Transverse colon (tissue), 4 donors: Measurements from ENCODE around the gene FXYD2. TPM values are rescaled to one million over a fixed set of nuclear protein-coding genes. Genes with fewer than 3 reads are reported as not detected.

Experiments used
- DNase-seq: peaks from one replicate; pipeline ENCODE4 v3.0.0-alpha.2; 2019
- H3K27ac ChIP-seq, 4 donors: fragments of 200-600 bp; sonication (generic); 2 replicates each; pipeline ENCODE4 v1.5.1; 2016 to 2018; ENCODE audit warnings: inconsistent platforms in 4 of 4
- H3K27me3 ChIP-seq: fragments of 200-600 bp; sonication (generic); 2 replicates; pipeline ENCODE4 v1.5.1; 2017; ENCODE audit warnings: inconsistent platforms
- H3K36me3 ChIP-seq, 4 donors: fragments of 200-600 bp; sonication (generic); 2 replicates each; pipeline ENCODE4 v1.5.1; 2017 to 2019; ENCODE audit warnings: inconsistent platforms in 4 of 4
- H3K4me1 ChIP-seq, 4 donors: fragments of 200-600 bp; sonication (generic); 2 replicates each; pipeline ENCODE4 v1.5.1; 2017 to 2020; ENCODE audit warnings: inconsistent platforms in 4 of 4
- H3K4me3 ChIP-seq, 4 donors: fragments of 200-600 bp; sonication (generic); 1 replicate in 1 of 4; 2 replicates in 3 of 4; pipeline versions ENCODE4 v1.5.1 to v1.6.1; 2017 to 2019; ENCODE audit warnings: inconsistent platforms in 4 of 4
- H3K9me3 ChIP-seq, 2 donors: fragments of 200-600 bp; sonication (generic); 2 replicates each; pipeline ENCODE4 v1.5.1; 2017 to 2019; ENCODE audit warnings: inconsistent platforms in 2 of 2
- EP300 ChIP-seq: sonication (generic); formaldehyde crosslinking; IDR thresholded peaks from one replicate; pipeline ENCODE4 v1.6.1; 2017; ENCODE audit warnings: antibody characterized with exemption, low read depth
- POLR2A ChIP-seq: fragments of 450-650 bp; IDR thresholded peaks from one replicate; pipeline ENCODE4 v1.6.1; 2016; ENCODE audit warnings: antibody characterized with exemption, mild to moderate bottlenecking, moderate library complexity
- POLR2AphosphoS5 ChIP-seq, 3 donors: sonication (generic); formaldehyde crosslinking; IDR thresholded peaks; one replicate each; pipeline ENCODE4 v1.6.1; 2016; ENCODE audit warnings: antibody characterized with exemption in 3 of 3
- WGBS, 2 donors: methylation state at CpG; one replicate each; pipeline ENCODE4 v1.1.5; 2018; ENCODE audit warnings: low coverage in 1 of 2; 5-methylcytosine and 5-hydroxymethylcytosine counted together
- in situ Hi-C, 4 donors: fragments of 200-750 bp; cut with MboI; loops; one replicate each; pipeline versions ENCODE4 v1.15.0 to v1.15.1; 2017; ENCODE audit warnings: low sequenced_read_pairs in 3 of 4, low pct_ligation_motif_present in 1 of 4, low pct_unique_long_range_greater_than_20kb in 1 of 4
- intact Hi-C: fragments of 100-400 bp; cut with DNase I; formaldehyde crosslinking; loops from one replicate; pipeline ENCODE4 v1.15.1; 2023; ENCODE audit warnings: low total_unique reads
- total RNA-seq, 4 donors: library from RNA; depleted of rRNA; stranded (reverse); fragments of >200 nt; gene quantifications; one replicate each; pipeline ENCODE4 v1.1.0, GENCODE V29; 2016
- TF ChIP-seq, protein P1 (sequence below), 5 experiments: fragments of 200-600 bp in 3 of 5; fragments of 450-650 bp in 2 of 5; sonication (generic) in 3 of 5; IDR thresholded peaks; 1 replicate in 2 of 5; 2 replicates in 3 of 5; pipeline ENCODE4 v1.5.1; 2016 to 2017; ENCODE audit warnings: antibody characterized with exemption in 5 of 5, inconsistent platforms in 3 of 5, mild to moderate bottlenecking in 2 of 5, moderate library complexity in 1 of 5

The FXYD2 gene
- total RNA-seq, 4 donors from 2014 or later, result 0.64 to 1.2 (median 1.1) TPM; not detected in 1

DNA sequence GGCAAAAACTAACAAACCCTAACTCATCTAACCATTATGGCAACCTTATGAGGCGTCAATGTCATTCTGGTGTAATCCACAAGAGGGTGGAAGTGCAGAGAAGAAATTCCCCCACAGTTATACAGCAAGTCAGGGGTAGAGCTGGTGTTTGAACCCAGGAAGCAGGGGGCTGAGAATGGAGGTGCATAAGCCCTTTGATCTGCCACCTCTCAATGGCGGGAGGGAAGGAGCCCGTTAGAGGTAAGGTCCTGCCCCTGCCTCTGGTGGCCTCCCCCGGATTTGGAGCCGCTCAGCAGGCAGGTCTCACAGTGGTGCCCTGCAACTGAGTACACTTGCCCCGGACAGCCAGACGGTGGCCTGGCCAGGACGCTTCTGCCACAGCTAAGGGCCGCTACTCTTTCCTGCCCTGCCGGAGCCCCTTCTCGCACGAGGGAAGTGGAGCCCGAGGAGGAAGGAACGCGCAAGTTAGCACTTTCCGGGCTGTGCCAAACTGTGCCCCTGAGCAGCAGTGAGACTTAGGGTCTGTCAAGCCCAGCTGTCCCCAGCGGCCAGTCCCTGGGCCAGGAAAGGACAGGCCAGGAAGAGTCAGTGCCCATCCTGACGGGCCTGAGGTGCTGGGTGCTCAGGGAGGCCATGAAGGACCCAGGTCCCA is 1.1 kb downstream of the FXYD2 start:
- no peaks in the 10 kb centered on the region for H3K36me3 ChIP-seq
- no peaks in the 10 kb centered on the region for H3K9me3 ChIP-seq
- intact Hi-C loops, result no loop called here
- H3K4me3 ChIP-seq, result no peak overlapping the region
- TF ChIP-seq POLR2AphosphoS5 (IDR thresholded peaks at IDR 0.05) (no peak), EP300 (no peak), POLR2A (no peak)
- TF ChIP-seq, protein P1, sequence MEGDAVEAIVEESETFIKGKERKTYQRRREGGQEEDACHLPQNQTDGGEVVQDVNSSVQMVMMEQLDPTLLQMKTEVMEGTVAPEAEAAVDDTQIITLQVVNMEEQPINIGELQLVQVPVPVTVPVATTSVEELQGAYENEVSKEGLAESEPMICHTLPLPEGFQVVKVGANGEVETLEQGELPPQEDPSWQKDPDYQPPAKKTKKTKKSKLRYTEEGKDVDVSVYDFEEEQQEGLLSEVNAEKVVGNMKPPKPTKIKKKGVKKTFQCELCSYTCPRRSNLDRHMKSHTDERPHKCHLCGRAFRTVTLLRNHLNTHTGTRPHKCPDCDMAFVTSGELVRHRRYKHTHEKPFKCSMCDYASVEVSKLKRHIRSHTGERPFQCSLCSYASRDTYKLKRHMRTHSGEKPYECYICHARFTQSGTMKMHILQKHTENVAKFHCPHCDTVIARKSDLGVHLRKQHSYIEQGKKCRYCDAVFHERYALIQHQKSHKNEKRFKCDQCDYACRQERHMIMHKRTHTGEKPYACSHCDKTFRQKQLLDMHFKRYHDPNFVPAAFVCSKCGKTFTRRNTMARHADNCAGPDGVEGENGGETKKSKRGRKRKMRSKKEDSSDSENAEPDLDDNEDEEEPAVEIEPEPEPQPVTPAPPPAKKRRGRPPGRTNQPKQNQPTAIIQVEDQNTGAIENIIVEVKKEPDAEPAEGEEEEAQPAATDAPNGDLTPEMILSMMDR (IDR thresholded peaks at IDR 0.05), result peak in 2 of 5 experiments; percentile 15
- H3K4me1 ChIP-seq, result peaks cover 0 to 43% (median 13%) of the 10 kb centered on the region in 4 donors
- peak; percentile 13 for DNase-seq
- H3K27me3 ChIP-seq, result no peaks in the 10 kb centered on the region
- in situ Hi-C loops, result loop anchor here in 1 of 4 donors (25.0 kb wide), 2 partner anchors 239 to 386 kb away; no protein-coding TSS in a partner anchor
- peak overlapping the region; percentile 60 to 72 (median 64) for H3K27ac ChIP-seq
- WGBS, 2 donors, result 68 to 83% methylated on average over 1 to 18 of the region's 18 CpGs

DNA sequence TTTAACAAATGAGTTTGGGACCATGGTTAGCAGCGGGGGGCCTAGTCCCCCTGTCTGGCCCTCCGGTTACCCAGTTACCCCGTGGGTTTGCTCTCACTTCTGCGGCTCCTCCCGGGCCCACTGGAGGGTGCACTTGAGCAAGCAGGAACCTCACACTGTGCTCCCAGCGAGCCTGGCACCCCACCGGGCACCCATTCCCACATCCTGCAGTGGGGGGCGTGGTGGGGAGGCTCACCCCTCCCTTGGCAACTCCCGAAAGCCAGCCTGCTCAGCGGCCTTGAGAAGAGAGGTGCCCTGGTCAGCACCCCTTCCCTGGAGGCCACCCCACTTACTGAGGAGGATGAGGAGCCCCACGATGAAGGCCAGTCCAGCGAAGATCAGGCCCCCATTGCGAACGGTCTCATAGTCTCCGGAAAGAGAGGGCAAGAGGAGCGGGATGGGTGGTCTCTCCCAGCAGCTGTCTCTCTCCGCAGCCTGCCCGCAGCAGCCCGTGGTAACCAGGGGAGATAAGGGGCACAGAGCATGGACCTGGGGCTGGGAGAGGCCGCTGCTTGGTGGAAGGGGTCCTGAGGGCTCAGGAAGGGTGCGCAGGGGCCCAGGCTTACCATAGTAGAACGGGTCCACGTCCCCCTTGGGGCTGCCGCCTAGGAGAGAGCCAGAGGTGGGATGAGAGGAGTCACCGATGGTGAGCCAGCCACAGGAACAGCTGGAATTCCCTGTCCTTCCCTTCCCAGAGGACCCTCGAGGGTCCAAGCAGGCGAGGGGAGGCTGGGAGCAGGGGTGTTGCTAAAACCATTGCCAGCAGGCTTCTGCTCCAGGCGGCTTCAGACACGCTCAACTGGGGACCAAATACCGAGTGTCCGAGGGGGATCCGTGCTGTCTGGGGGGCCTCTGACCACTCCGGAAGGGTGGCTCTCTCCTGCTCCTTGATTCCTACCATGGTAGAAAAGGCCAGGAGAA is 2.2 kb downstream of the FXYD2 start:
- TF ChIP-seq EP300 (no peak), POLR2AphosphoS5 (IDR thresholded peaks at IDR 0.05) (no peak)
- TF ChIP-seq, protein P1 (IDR thresholded peaks at IDR 0.05), result peak; percentile 40 to 59 (median 52)
- intact Hi-C loops (no loop called here), in situ Hi-C loops (loop anchor here in 1 of 4 donors (25.0 kb wide), 2 partner anchors 240 to 385 kb away; no protein-coding TSS in a partner anchor)
- H3K4me3 ChIP-seq, result no peak overlapping the region
- peaks cover 0 to 46% (median 17%) of the 10 kb centered on the region in 4 donors for H3K4me1 ChIP-seq
- peak overlapping the region in 2 of 4 donors; percentile 17 to 30 for H3K27ac ChIP-seq
- DNase-seq, result peak; percentile 49
- no peaks in the 10 kb centered on the region for H3K36me3 ChIP-seq
- 66% methylated on average over 33 of the region's 33 CpGs; no CpG with 5 or more reads in 1 of the 2 donors for WGBS, 2 donors
- no peaks in the 10 kb centered on the region for H3K27me3 ChIP-seq
- H3K9me3 ChIP-seq, result no peaks in the 10 kb centered on the region

DNA sequence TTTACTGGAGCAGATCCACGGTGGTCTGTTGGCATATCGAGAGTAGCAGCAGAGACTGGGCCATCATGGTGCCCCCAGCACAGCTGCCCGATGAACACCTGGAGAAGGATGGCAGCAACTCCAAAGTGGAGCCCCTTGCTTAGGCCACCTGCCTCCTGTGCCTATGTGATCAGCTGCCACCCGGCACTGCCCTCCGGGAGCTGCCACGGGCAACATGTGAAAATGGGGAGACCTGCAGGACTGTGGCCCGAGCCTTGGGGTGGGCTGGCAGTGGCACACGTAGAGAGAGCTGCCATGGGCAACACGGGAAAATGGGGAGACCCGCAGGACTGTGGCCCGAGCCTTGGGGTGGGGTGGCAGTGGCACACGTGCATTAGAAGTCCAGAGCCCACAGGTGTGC is 3.1 kb downstream of the FXYD2 start:
- no peak overlapping the region for H3K4me3 ChIP-seq
- no peak for DNase-seq
- in situ Hi-C loops (loop anchor here in 1 of 4 donors (25.0 kb wide), 2 partner anchors 241 to 384 kb away; no protein-coding TSS in a partner anchor), intact Hi-C loops (no loop called here)
- H3K27ac ChIP-seq, result no peak overlapping the region
- H3K27me3 ChIP-seq, result no peaks in the 10 kb centered on the region
- H3K9me3 ChIP-seq, result no peaks in the 10 kb centered on the region
- H3K4me1 ChIP-seq, result peaks cover 6 to 55% (median 25%) of the 10 kb centered on the region in 4 donors
- TF ChIP-seq POLR2AphosphoS5 (IDR thresholded peaks at IDR 0.05) (no peak), EP300 (no peak), POLR2A (no peak)
- TF ChIP-seq, protein P1 (IDR thresholded peaks at IDR 0.05), result no peak
- H3K36me3 ChIP-seq, result no peaks in the 10 kb centered on the region
- 84% methylated on average over 12 of the region's 12 CpGs; no CpG with 5 or more reads in 1 of the 2 donors for WGBS, 2 donors

DNA sequence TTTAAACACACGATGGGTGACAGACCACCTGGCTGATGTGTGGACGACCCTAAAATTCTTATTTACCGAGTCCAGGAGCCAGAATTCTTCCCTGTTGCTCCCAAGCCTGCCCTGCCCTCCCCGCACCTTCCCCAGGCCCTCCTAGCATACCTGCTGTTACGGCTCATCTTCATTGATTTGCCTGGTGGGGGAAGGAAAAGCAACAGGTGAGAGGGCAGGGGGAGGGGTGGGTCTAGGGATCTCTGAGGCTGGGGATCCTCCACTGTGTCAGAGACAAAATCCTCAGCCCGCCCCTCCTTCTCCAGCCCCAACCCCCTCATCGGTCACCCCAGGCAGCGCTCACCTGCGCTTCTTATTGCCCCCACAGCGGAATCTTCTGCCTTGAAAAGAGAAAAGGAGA is 4.0 kb downstream of the FXYD2 start:
- 94 to 95% methylated on average over 5 to 10 of the region's 10 CpGs for WGBS, 2 donors
- in situ Hi-C loops, result loop anchor here in 1 of 4 donors (25.0 kb wide), 2 partner anchors 242 to 383 kb away; no protein-coding TSS in a partner anchor
- no peaks in the 10 kb centered on the region for H3K27me3 ChIP-seq
- no peak overlapping the region for H3K4me3 ChIP-seq
- no peak for DNase-seq
- H3K4me1 ChIP-seq, result peaks cover 14 to 64% (median 34%) of the 10 kb centered on the region in 4 donors
- intact Hi-C loops, result no loop called here
- no peaks in the 10 kb centered on the region for H3K36me3 ChIP-seq
- no peaks in the 10 kb centered on the region for H3K9me3 ChIP-seq
- no peak for TF ChIP-seq EP300
- no peak for TF ChIP-seq POLR2A
- H3K27ac ChIP-seq, result no peak overlapping the region
